ENCODE results near the gene C16orf78. TPM values are rescaled to one million over a fixed set of nuclear protein-coding genes. Genes with fewer than 3 reads are reported as not detected.

The C16orf78 gene
- total RNA-seq, 2 experiments from 2014 or later: not detected

DNA sequence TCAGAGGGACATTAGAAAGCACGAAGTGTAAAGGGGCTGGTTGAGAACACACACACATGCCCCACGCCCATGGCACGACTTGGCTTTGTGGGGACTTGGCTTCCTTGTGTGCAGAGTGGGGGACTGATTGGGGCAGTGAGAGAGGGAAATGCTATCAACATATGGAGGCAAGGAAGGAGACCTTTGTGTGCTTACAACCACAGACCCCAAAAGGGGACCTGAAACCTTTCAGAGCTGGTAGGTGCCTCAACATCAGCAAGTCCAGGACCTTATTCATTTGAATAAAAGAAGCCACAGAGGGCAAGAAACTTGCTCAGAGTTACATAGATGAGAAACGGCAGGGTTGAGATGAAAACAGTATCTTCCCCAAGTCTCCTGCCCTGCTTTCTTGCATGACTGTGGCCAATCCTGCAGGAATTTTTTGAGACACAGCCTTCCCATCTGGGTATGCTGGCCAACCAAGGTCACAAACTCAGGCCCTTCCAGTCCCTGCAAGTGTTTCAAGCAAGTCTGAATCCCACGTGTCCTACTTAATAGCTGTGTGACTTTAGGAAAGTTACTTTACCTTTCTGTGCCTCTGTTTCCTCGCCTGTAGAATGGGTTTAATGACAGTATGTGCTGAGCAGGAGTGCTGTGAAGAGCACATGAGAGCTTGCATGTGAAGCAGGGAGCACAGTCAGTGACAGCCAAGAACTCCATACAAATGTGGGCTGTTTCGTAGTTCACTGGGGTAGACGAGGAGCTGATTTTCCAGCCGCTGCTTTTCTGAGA is 26.2 kb downstream of the C16orf78 start:
- Histone ChIP-seq H3K4me1 (ENCODE audit: insufficient read depth, low read length) (no peaks in the 10 kb centered on the region), H3K27me3 (ENCODE audit: control insufficient read depth in 1 of 2, insufficient read depth in 2 of 2, low read length in 2 of 2) (peaks cover 0 to 4% of the 10 kb centered on the region in 2 experiments), H3K36me3 (ENCODE audit: insufficient read depth, low read length) (no peaks in the 10 kb centered on the region), H3K9me3 (ENCODE audit: control insufficient read depth in 1 of 2, insufficient read depth in 1 of 2, low read length in 2 of 2) (peaks cover 0 to 8% of the 10 kb centered on the region in 2 experiments), H3K27ac (ENCODE audit: low read depth in 1 of 2, low read length in 2 of 2) (no peak overlapping the region), H3K4me3 (ENCODE audit: low read length) (no peak overlapping the region)
- Mint-ChIP-seq H3K9me3 (peaks cover 3% of the 10 kb centered on the region), H3K36me3 (ENCODE audit: low read depth) (no peaks in the 10 kb centered on the region), H3K27ac (no peak overlapping the region), H3K27me3 (peaks cover 40% of the 10 kb centered on the region), H3K4me3 (no peak overlapping the region), H3K4me1 (ENCODE audit: low read depth) (no peaks in the 10 kb centered on the region)
- DNase-seq (no peak), ATAC-seq (ENCODE audit: poor library complexity) (no peak)
- TF ChIP-seq CTCF (IDR thresholded peaks at IDR 0.05): no peak
- CTCF ChIA-PET: no interaction called here
- intact Hi-C loops (cut with DNase I, micrococcal nuclease): no loop called here
- POLR2A ChIA-PET: no interaction called here

DNA sequence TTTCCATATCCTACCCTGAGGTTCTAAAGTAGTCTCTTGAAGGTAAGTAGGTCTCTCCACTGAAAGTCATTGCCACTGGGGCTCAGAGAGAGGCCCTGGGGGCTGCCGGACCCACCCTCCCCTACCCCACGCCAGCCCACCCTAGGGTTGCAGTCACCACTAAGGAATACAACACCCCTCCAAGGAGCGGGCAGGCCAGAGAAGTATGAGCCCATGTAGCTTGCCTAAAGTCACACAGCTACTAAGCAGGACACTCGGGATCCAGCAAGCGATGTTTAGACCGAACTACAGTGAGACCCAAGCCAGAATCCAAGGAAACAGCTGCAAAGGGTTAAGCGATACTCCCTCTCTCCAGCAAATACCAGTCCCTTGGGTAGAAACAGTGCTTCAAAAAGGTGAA is 27.0 kb downstream of the C16orf78 start:
- Mint-ChIP-seq H3K36me3 (ENCODE audit: low read depth) (no peaks in the 10 kb centered on the region), H3K9me3 (peaks cover 3% of the 10 kb centered on the region), H3K27me3 (peaks cover 31% of the 10 kb centered on the region), H3K4me3 (no peak overlapping the region), H3K4me1 (ENCODE audit: low read depth) (no peaks in the 10 kb centered on the region), H3K27ac (no peak overlapping the region)
- no peak for DNase-seq
- intact Hi-C loops (cut with DNase I, micrococcal nuclease): no loop called here
- Histone ChIP-seq H3K36me3 (ENCODE audit: insufficient read depth, low read length) (no peaks in the 10 kb centered on the region), H3K4me1 (ENCODE audit: insufficient read depth, low read length) (no peaks in the 10 kb centered on the region), H3K27ac (ENCODE audit: low read depth in 1 of 2, low read length in 2 of 2) (no peak overlapping the region), H3K27me3 (ENCODE audit: control insufficient read depth in 1 of 2, insufficient read depth in 2 of 2, low read length in 2 of 2) (peaks cover 0 to 4% of the 10 kb centered on the region in 2 experiments), H3K4me3 (ENCODE audit: low read length) (no peak overlapping the region), H3K9me3 (ENCODE audit: control insufficient read depth in 1 of 2, insufficient read depth in 1 of 2, low read length in 2 of 2) (peaks cover 0 to 8% of the 10 kb centered on the region in 2 experiments)
- ATAC-seq (ENCODE audit: poor library complexity): no peak
- ChIA-PET CTCF (no interaction called here), POLR2A (no interaction called here)
- no peak for TF ChIP-seq CTCF (IDR thresholded peaks at IDR 0.05)

- Mint-ChIP-seq H3K36me3 (ENCODE audit: low read depth) (no peaks in the 10 kb centered on the region), H3K27me3 (peaks cover 13% of the 10 kb centered on the region), H3K9me3 (peaks cover 3% of the 10 kb centered on the region), H3K4me1 (ENCODE audit: low read depth) (peaks cover 4% of the 10 kb centered on the region), H3K27ac (no peak overlapping the region), H3K4me3 (no peak overlapping the region)
- Histone ChIP-seq H3K4me3 (ENCODE audit: low read length) (no peak overlapping the region), H3K36me3 (ENCODE audit: insufficient read depth, low read length) (no peaks in the 10 kb centered on the region), H3K27ac (ENCODE audit: low read depth in 1 of 2, low read length in 2 of 2) (no peak overlapping the region), H3K9me3 (ENCODE audit: control insufficient read depth in 1 of 2, insufficient read depth in 1 of 2, low read length in 2 of 2) (peaks cover 0 to 4% of the 10 kb centered on the region in 2 experiments), H3K4me1 (ENCODE audit: insufficient read depth, low read length) (peaks cover 6% of the 10 kb centered on the region), H3K27me3 (ENCODE audit: control insufficient read depth in 1 of 2, insufficient read depth in 2 of 2, low read length in 2 of 2) (no peaks in the 10 kb centered on the region)
- CTCF ChIA-PET: no interaction called here
- POLR2A ChIA-PET: no interaction called here
- no peak for DNase-seq
- TF ChIP-seq CTCF (IDR thresholded peaks at IDR 0.05): no peak
- intact Hi-C loops (cut with DNase I, micrococcal nuclease): loop anchor here (5.0 kb wide), 2 partner anchors 472 to 807 kb away; no protein-coding TSS in a partner anchor
- ATAC-seq (ENCODE audit: poor library complexity): no peak
Measured at GRCh38 chr16:49405123-49405522, 31.5 kb downstream of the C16orf78 start.
